HL-60 (cell line): ENCODE data around the gene DCC.

Source experiments
- DNase-seq, 2 experiments: peaks; one replicate each; pipeline ENCODE4 v3.0.0-alpha.2; 2010 to 2020; ENCODE audit warnings: low read depth in 1 of 2, low spot score in 1 of 2
- H3K27ac ChIP-seq: fragments of 250-450 bp; sonication (Bioruptor Pico); replicated peaks from 2 replicates; pipeline ENCODE4 v1.5.1; 2020; ENCODE audit warnings: mild to moderate bottlenecking, moderate library complexity
- H3K27me3 ChIP-seq: fragments of 250-450 bp; sonication (Bioruptor Pico); 2 replicates; pipeline ENCODE4 v1.5.1; 2021; ENCODE audit warnings: mild to moderate bottlenecking, moderate library complexity; ENCODE audit not compliant: insufficient read depth, poor library complexity, severe bottlenecking
- H3K4me3 ChIP-seq: replicated peaks from 2 replicates; pipeline ENCODE4 v1.5.1; 2011; ENCODE audit warnings: mild to moderate bottlenecking, control low read depth, low read length; ENCODE audit not compliant: insufficient read depth
- GABPA ChIP-seq: IDR thresholded peaks from 2 replicates; pipeline ENCODE4 v1.6.1; 2012; ENCODE audit warnings: low read depth
- POLR2AphosphoS5 ChIP-seq: IDR thresholded peaks from 2 replicates; pipeline ENCODE4 v1.6.1; 2012; ENCODE audit warnings: low read depth
- SPI1 ChIP-seq: IDR thresholded peaks from 2 replicates; pipeline ENCODE4 v1.6.1; 2012; ENCODE audit warnings: low read depth, mild to moderate bottlenecking, borderline replicate concordance
- TF ChIP-seq, protein P1 (sequence below): IDR thresholded peaks from 2 replicates; pipeline ENCODE4 v1.6.1; 2012; ENCODE audit warnings: low read depth; ENCODE audit not compliant: insufficient replicate concordance
- TF ChIP-seq, protein P2 (sequence below): IDR thresholded peaks from one replicate; pipeline ENCODE4 v1.5.1; 2011; ENCODE audit warnings: low read length, control low read depth, inconsistent platforms; ENCODE audit not compliant: insufficient read depth

Gene DCC

GRCh38 chr18:52377094-52377493, 37.1 kb downstream of the DCC start:
- no peaks in the 10 kb centered on the region for H3K27me3 ChIP-seq
- DNase-seq: no peak
- no peak overlapping the region for H3K4me3 ChIP-seq
- TF ChIP-seq, protein P1, sequence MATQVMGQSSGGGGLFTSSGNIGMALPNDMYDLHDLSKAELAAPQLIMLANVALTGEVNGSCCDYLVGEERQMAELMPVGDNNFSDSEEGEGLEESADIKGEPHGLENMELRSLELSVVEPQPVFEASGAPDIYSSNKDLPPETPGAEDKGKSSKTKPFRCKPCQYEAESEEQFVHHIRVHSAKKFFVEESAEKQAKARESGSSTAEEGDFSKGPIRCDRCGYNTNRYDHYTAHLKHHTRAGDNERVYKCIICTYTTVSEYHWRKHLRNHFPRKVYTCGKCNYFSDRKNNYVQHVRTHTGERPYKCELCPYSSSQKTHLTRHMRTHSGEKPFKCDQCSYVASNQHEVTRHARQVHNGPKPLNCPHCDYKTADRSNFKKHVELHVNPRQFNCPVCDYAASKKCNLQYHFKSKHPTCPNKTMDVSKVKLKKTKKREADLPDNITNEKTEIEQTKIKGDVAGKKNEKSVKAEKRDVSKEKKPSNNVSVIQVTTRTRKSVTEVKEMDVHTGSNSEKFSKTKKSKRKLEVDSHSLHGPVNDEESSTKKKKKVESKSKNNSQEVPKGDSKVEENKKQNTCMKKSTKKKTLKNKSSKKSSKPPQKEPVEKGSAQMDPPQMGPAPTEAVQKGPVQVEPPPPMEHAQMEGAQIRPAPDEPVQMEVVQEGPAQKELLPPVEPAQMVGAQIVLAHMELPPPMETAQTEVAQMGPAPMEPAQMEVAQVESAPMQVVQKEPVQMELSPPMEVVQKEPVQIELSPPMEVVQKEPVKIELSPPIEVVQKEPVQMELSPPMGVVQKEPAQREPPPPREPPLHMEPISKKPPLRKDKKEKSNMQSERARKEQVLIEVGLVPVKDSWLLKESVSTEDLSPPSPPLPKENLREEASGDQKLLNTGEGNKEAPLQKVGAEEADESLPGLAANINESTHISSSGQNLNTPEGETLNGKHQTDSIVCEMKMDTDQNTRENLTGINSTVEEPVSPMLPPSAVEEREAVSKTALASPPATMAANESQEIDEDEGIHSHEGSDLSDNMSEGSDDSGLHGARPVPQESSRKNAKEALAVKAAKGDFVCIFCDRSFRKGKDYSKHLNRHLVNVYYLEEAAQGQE: no peak
- TF ChIP-seq, protein P2, sequence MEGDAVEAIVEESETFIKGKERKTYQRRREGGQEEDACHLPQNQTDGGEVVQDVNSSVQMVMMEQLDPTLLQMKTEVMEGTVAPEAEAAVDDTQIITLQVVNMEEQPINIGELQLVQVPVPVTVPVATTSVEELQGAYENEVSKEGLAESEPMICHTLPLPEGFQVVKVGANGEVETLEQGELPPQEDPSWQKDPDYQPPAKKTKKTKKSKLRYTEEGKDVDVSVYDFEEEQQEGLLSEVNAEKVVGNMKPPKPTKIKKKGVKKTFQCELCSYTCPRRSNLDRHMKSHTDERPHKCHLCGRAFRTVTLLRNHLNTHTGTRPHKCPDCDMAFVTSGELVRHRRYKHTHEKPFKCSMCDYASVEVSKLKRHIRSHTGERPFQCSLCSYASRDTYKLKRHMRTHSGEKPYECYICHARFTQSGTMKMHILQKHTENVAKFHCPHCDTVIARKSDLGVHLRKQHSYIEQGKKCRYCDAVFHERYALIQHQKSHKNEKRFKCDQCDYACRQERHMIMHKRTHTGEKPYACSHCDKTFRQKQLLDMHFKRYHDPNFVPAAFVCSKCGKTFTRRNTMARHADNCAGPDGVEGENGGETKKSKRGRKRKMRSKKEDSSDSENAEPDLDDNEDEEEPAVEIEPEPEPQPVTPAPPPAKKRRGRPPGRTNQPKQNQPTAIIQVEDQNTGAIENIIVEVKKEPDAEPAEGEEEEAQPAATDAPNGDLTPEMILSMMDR: no peak
- TF ChIP-seq POLR2AphosphoS5: no peak
- no peak for TF ChIP-seq GABPA
- no peak for TF ChIP-seq SPI1
- no peak overlapping the region for H3K27ac ChIP-seq

DNA sequence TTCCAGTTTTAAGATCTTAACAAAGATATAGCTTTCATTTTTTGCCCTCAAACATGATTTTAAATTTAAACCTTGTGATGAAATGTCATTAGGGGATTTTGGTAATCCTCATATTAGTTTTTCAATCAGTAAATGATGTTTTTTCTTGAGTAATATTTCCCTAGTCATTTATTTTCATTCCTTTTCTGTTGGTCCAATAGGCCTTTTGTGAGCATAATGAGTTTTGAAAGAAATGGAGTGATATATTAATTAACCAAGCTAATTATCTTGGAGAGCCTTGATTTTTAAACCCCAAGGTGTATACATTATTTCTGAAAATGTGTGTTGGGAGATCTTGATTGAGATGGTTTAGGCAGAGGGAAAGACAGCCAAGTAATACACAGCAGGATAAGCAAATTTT, 46.3 kb downstream of the DCC start:
- Histone ChIP-seq H3K4me3 (no peak overlapping the region), H3K27ac (no peak overlapping the region), H3K27me3 (no peaks in the 10 kb centered on the region)
- TF ChIP-seq, protein P2: no peak
- DNase-seq: no peak

GRCh38 chr18:52387175-52387574, 47.2 kb downstream of the DCC start:
- no peak overlapping the region for H3K27ac ChIP-seq

GRCh38 chr18:52391810-52392559, 52.0 kb downstream of the DCC start:
- Histone ChIP-seq H3K27ac (no peak overlapping the region), H3K4me3 (no peak overlapping the region), H3K27me3 (no peaks in the 10 kb centered on the region)
- TF ChIP-seq GABPA: no peak
- DNase-seq: no peak

More at GRCh38 chr18:52387175-52387574, 47.2 kb downstream of the DCC start:
- no peak for DNase-seq
- Histone ChIP-seq H3K4me3 (no peak overlapping the region), H3K27me3 (no peaks in the 10 kb centered on the region)
- no peak for TF ChIP-seq POLR2AphosphoS5
- TF ChIP-seq, protein P1: no peak
- no peak for TF ChIP-seq SPI1
- no peak for TF ChIP-seq GABPA

DNA sequence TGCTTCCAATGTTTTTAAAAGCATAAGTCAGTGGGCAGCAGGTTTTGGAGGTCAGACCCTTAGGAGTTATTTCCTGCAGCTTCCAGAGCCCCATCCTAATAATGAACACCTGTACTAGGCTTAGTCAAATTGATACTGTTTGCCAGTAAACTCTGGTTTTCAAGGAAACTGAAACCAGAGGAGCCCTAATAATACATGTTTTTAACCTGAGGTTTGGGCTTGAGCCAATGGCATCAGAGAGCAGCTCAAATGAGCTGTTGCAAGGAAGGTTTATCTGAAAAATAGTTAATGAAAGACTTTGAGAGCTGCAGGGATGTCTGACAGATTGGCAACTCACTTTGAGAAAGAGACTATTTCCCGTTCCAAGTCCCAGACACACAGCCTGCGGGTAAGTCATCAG, 54.6 kb downstream of the DCC start:
- TF ChIP-seq SPI1 (no peak), POLR2AphosphoS5 (no peak), GABPA (no peak)
- TF ChIP-seq, protein P1: no peak
- TF ChIP-seq, protein P2: no peak
- Histone ChIP-seq H3K4me3 (no peak overlapping the region), H3K27me3 (no peaks in the 10 kb centered on the region), H3K27ac (no peak overlapping the region)
- no peak for DNase-seq
